ENCODE measurements around the gene PAAF1. TPM values are rescaled to one million over a fixed set of nuclear protein-coding genes. Genes with fewer than 3 reads are reported as not detected.
A peak's percentile ranks its signal among the peaks of the same experiment; 100 is the strongest.

The PAAF1 gene
- total RNA-seq, 8 experiments from 2014 or later: 15.4 to 32.0 (median 27.9) TPM

DNA sequence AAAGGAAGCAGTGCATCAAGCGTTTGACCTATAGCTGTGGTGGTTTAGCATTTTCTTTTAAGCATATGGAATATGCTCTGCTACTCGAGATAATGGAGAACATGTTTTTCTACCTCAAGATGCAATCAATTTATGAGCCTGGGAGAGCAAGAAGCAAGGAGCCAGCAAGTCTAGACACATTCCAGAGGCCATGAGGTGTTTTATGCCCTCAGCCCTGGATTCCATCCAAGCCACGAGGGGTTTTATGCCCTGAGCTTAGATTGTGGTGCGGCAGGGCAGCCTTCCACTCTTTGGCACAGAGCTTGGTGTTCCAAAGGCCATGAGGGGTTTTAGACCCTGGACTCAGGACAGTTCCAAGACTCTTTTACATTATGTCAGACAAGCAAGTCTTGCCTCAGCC, 62.3 kb downstream of the PAAF1 start:
- in situ Hi-C loops (cut with MboI; ENCODE audit: low pct_unique_long_range_greater_than_20kb in 2 of 9, low sequenced_read_pairs in 9 of 9, unreplicated experiment in 9 of 9): no loop called here
- 8 to 100% (median 27%) methylated on average over 1 to 4 of the region's 4 CpGs; no CpG with 5 or more reads in 3 of the 10 experiments for WGBS, 10 experiments
- Histone ChIP-seq H3K27ac (no peak overlapping the region), H3K4me3 (no peak overlapping the region), H3K4me1 (replicated peaks in 1 of 2) (no peaks in the 10 kb centered on the region)
- ATAC-seq (replicated peaks in 6 of 8): no peak

DNA sequence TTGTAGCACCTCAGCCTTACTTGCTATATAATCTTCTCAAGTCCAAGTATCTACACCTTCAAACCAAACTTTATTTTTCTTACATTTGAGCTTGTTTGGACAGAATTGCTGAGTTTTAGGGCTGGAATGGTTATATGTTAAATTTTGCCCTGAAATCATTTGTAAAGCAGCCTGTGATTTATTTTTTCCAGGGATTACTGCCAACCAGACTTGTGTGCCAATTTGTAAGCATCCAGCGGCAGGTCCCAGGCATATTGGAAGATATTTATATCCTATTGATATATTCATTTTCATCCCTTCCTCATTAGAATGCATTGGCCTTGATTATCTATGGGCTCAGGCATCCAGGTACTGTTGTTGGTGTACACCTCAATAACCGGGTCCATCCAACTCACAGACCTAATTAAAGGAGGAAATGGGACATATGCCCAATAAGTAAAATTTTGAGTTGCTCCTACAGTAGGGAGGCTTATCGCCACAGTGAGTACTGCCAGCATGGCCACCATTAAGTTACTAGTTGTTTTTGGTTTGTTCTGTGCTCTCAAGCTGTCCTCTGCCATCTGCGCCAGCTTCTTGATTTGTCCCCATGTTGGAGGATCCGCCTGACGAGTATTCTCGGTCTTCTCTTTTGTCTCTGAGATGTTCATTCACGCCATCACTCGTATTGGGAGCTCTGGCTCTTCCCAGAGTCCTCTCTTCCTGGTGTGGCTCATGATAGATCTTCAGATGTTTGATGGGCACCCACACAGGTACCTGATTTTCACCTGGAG, 64.2 kb downstream of the PAAF1 start:
- 60 to 100% (median 95%) methylated on average over 2 to 9 of the region's 9 CpGs for WGBS, 10 experiments
- Histone ChIP-seq H3K4me1 (replicated peaks in 1 of 2) (no peaks in the 10 kb centered on the region), H3K27ac (no peak overlapping the region), H3K4me3 (no peak overlapping the region)
- no peak for ATAC-seq (replicated peaks in 6 of 8)
- in situ Hi-C loops (cut with MboI; ENCODE audit: low pct_unique_long_range_greater_than_20kb in 2 of 9, low sequenced_read_pairs in 9 of 9, unreplicated experiment in 9 of 9): no loop called here

- ATAC-seq (replicated peaks in 6 of 8): no peak
- in situ Hi-C loops (cut with MboI; ENCODE audit: low pct_unique_long_range_greater_than_20kb in 2 of 9, low sequenced_read_pairs in 9 of 9, unreplicated experiment in 9 of 9): no loop called here
- H3K4me1 ChIP-seq (replicated peaks in 1 of 2): no peaks in the 10 kb centered on the region
- no peak overlapping the region for H3K27ac ChIP-seq
- H3K4me3 ChIP-seq: no peak overlapping the region
- 57 to 100% (median 76%) methylated on average over 1 of the region's 1 CpG; no CpG with 5 or more reads in 4 of the 10 experiments for WGBS, 10 experiments
These were observed 65.2 kb downstream of the PAAF1 start for GRCh38 chr11:73942010-73942409.

- no peak for ATAC-seq (replicated peaks in 6 of 8)
- in situ Hi-C loops (cut with MboI; ENCODE audit: low pct_unique_long_range_greater_than_20kb in 2 of 9, low sequenced_read_pairs in 9 of 9, unreplicated experiment in 9 of 9): no loop called here
- Histone ChIP-seq H3K4me3 (no peak overlapping the region), H3K27ac (no peak overlapping the region), H3K4me1 (replicated peaks in 1 of 2) (no peaks in the 10 kb centered on the region)
- 14 to 88% (median 74%) methylated on average over 1 to 6 of the region's 6 CpGs; no CpG with 5 or more reads in 2 of the 10 experiments for WGBS, 10 experiments
These were observed 67.3 kb downstream of the PAAF1 start for GRCh38 chr11:73944085-73944484.

GRCh38 chr11:73944901-73945300, 68.1 kb downstream of the PAAF1 start:
- 57 to 100% (median 89%) methylated on average over 1 to 10 of the region's 10 CpGs; no CpG with 5 or more reads in 3 of the 10 experiments for WGBS, 10 experiments
- H3K27ac ChIP-seq: no peak overlapping the region
- H3K4me3 ChIP-seq: no peak overlapping the region
- H3K4me1 ChIP-seq (replicated peaks in 1 of 2): no peaks in the 10 kb centered on the region
- in situ Hi-C loops (cut with MboI; ENCODE audit: low pct_unique_long_range_greater_than_20kb in 2 of 9, low sequenced_read_pairs in 9 of 9, unreplicated experiment in 9 of 9): no loop called here
- ATAC-seq (replicated peaks in 6 of 8): no peak

DNA sequence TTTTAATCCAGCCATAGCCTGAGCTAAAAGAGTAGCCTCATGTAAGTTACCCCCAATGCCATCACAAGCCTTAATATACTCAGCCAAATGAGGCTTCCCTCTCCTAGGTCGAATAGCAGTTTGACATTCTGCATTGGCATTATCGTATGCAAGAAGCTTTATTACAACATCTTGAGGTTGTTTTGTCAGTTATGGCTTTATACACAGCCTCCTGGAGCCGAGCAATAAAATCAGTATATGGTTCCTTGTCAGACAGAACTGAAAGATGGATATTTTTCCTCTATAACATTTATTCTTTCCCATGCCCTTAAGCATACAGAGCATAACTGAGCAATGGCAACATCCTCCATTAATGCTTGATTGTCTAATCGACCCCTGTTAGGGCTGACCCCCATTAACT, 68.6 kb downstream of the PAAF1 start:
- H3K4me3 ChIP-seq: no peak overlapping the region
- no peaks in the 10 kb centered on the region for H3K4me1 ChIP-seq (replicated peaks in 1 of 2)
- H3K27ac ChIP-seq: no peak overlapping the region
- WGBS, 10 experiments: 18 to 92% (median 60%) methylated on average over 1 to 4 of the region's 4 CpGs; no CpG with 5 or more reads in 3 of the 10 experiments
- in situ Hi-C loops (cut with MboI; ENCODE audit: low pct_unique_long_range_greater_than_20kb in 2 of 9, low sequenced_read_pairs in 9 of 9, unreplicated experiment in 9 of 9): no loop called here
- ATAC-seq (replicated peaks in 6 of 8): no peak

DNA sequence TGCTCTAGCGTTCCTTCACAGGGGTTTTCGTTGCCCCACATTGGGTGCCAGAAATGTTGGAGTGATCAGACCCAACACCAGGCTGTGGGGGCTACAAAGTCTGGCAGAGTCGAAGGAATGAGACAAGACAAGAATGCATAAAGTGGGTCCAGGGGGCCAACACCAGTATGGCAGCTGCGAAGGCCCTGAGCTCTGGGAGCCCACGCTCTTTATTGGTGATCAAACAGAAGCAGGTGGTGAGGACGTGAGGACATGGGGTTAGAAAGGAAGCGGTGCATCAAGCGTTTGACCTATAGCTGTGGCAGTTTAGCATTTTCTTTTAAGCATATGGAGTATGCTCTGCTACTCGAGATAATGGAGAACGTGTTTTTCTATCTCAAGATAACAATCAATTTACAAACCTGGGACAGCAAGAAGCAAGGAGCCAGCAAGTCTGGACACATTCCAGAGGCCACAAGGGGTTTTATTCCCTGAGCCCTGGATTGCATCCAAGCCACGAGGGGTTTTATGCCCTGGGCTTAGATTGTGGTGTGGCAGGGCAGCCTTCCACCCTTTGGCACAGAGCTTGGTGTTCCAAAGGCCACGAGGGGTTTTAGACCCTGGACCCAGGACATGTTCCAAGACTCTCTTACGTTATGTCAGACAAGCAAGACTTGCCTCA, 70.1 kb downstream of the PAAF1 start:
- in situ Hi-C loops (cut with MboI; ENCODE audit: low pct_unique_long_range_greater_than_20kb in 2 of 9, low sequenced_read_pairs in 9 of 9, unreplicated experiment in 9 of 9): no loop called here
- H3K4me1 ChIP-seq (replicated peaks in 1 of 2): peaks cover 0 to 6% of the 10 kb centered on the region in 2 donors

DNA sequence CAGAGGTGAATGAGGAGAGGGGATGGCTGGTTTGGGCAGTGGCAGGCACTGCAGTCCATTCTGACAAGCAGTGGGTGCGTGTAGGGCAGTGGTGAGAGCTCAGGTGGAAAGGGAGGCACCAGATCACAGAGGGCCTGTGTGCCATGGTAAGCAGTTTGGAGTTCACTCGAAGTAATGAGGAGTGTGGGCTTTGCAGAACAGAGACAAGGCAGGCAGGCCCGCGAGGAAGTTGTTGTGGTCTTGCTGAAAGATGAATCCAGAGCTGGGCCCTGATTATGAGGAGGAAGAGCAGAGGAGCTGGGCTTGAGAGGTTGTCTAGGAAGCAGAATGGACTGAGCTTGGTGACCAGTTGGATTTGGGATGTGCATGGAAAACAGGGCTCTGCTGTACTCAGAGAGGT, 72.4 kb downstream of the PAAF1 start:
- 60 to 94% (median 80%) methylated on average over 1 to 4 of the region's 4 CpGs; no CpG with 5 or more reads in 6 of the 10 experiments for WGBS, 10 experiments
- in situ Hi-C loops (cut with MboI; ENCODE audit: low pct_unique_long_range_greater_than_20kb in 2 of 9, low sequenced_read_pairs in 9 of 9, unreplicated experiment in 9 of 9): no loop called here
- H3K4me1 ChIP-seq (replicated peaks in 1 of 2): peaks cover 0 to 6% of the 10 kb centered on the region in 2 donors

More for the DNA sequence above, 70.1 kb downstream of the PAAF1 start:
- no peak overlapping the region for H3K27ac ChIP-seq
- ATAC-seq (replicated peaks in 6 of 8): no peak
- 0 to 100% (median 80%) methylated on average over 1 to 11 of the region's 13 CpGs; no CpG with 5 or more reads in 1 of the 10 experiments for WGBS, 10 experiments
- no peak overlapping the region for H3K4me3 ChIP-seq

GRCh38 chr11:73949912-73950311, 73.1 kb downstream of the PAAF1 start:
- in situ Hi-C loops (cut with MboI; ENCODE audit: low pct_unique_long_range_greater_than_20kb in 2 of 9, low sequenced_read_pairs in 9 of 9, unreplicated experiment in 9 of 9): no loop called here
- WGBS, 10 experiments: 75 to 100% (median 95%) methylated on average over 1 to 3 of the region's 5 CpGs; no CpG with 5 or more reads in 3 of the 10 experiments
- ATAC-seq (replicated peaks in 6 of 8): no peak
- Histone ChIP-seq H3K4me1 (replicated peaks in 1 of 2) (peaks cover 0 to 6% of the 10 kb centered on the region in 2 donors), H3K27ac (no peak overlapping the region), H3K4me3 (no peak overlapping the region)

More for the DNA sequence above, 72.4 kb downstream of the PAAF1 start:
- Histone ChIP-seq H3K4me3 (no peak overlapping the region), H3K27ac (no peak overlapping the region)
- no peak for ATAC-seq (replicated peaks in 6 of 8)

GRCh38 chr11:73950869-73951710, 74.3 kb downstream of the PAAF1 start, which contains the start of gene DNAJB13:
Gene DNAJB13, plus strand, starts transcription at chr11:73951026. Its CDS starts 44 bp downstream, at chr11:73951070.
- no peak within 1 kb of the TSS for H3K4me3 ChIP-seq
- in situ Hi-C loops (cut with MboI; ENCODE audit: low pct_unique_long_range_greater_than_20kb in 2 of 9, low sequenced_read_pairs in 9 of 9, unreplicated experiment in 9 of 9): no loop called here
- H3K4me1 ChIP-seq (replicated peaks in 1 of 2): peaks cover 0 to 9% of the 10 kb centered on the region in 2 donors
- peak; percentile 73 to 98 (median 82) for ATAC-seq (replicated peaks in 6 of 8)
- 0 to 69% (median 58%) methylated on average over 1 to 8 of the region's 12 CpGs; no CpG with 5 or more reads in 1 of the 10 experiments for WGBS, 10 experiments
- no peak within 1 kb of the TSS for H3K27ac ChIP-seq

GRCh38 chr11:73951797-73952196, 75.0 kb downstream of the PAAF1 start:
- Histone ChIP-seq H3K27ac (no peak overlapping the region), H3K4me3 (no peak overlapping the region), H3K4me1 (replicated peaks in 1 of 2) (peaks cover 0 to 9% of the 10 kb centered on the region in 2 donors)
- ATAC-seq (replicated peaks in 6 of 8): no peak
- in situ Hi-C loops (cut with MboI; ENCODE audit: low pct_unique_long_range_greater_than_20kb in 2 of 9, low sequenced_read_pairs in 9 of 9, unreplicated experiment in 9 of 9): no loop called here
- 72 to 100% (median 83%) methylated on average over 1 to 6 of the region's 7 CpGs; no CpG with 5 or more reads in 3 of the 10 experiments for WGBS, 10 experiments

- in situ Hi-C loops (cut with MboI; ENCODE audit: low pct_unique_long_range_greater_than_20kb in 2 of 9, low sequenced_read_pairs in 9 of 9, unreplicated experiment in 9 of 9): no loop called here
- ATAC-seq (replicated peaks in 6 of 8): peak in 2 of 8 experiments; percentile 14 to 30
- H3K4me3 ChIP-seq: no peak overlapping the region
- no peak overlapping the region for H3K27ac ChIP-seq
- 40 to 91% (median 62%) methylated on average over 1 to 6 of the region's 29 CpGs; no CpG with 5 or more reads in 2 of the 10 experiments for WGBS, 10 experiments
- H3K4me1 ChIP-seq (replicated peaks in 1 of 2): peaks cover 0 to 3% of the 10 kb centered on the region in 2 donors
These were observed 80.3 kb downstream of the PAAF1 start for GRCh38 chr11:73956876-73957653.
